GM10266 (cell line): ENCODE results near the gene ABI2.
"Not testable (repeated sequence)": the region's sequence is repeated elsewhere in the genome, so short reads cannot be mapped to it uniquely, and the experiment has no call there.

ENCODE experiments used
- DNase-seq: peaks from one replicate; pipeline ENCODE4 v3.0.0; 2012; ENCODE audit errors: extremely low spot score
- CTCF ChIP-seq: IDR thresholded peaks from 2 replicates; pipeline ENCODE4 v1.5.1; 2012; ENCODE audit warnings: mild to moderate bottlenecking, low read depth; ENCODE audit not compliant: control insufficient read depth, insufficient read depth; ENCODE audit errors: missing control alignments

ABI2 gene

GRCh38 chr2:203407496-203407895, 79.3 kb downstream of the ABI2 start:
- DNase-seq = no peak
- no peak for TF ChIP-seq CTCF

- TF ChIP-seq CTCF = no peak
- no peak for DNase-seq
Measured at GRCh38 chr2:203412546-203413331, 84.5 kb downstream of the ABI2 start.

GRCh38 chr2:203413796-203414195, 85.6 kb downstream of the ABI2 start:
- no peak for TF ChIP-seq CTCF
- DNase-seq = no peak

- no peak for TF ChIP-seq CTCF
- no peak for DNase-seq
Measured at GRCh38 chr2:203418271-203418670, 90.1 kb downstream of the ABI2 start.

GRCh38 chr2:203427061-203427460, 98.9 kb downstream of the ABI2 start:
- no peak for DNase-seq
- no peak for TF ChIP-seq CTCF

GRCh38 chr2:203429643-203430042, 101.4 kb downstream of the ABI2 start:
- not testable (repeated sequence) for DNase-seq

GRCh38 chr2:203431391-203432185, 103.4 kb downstream of the ABI2 start:
- TF ChIP-seq CTCF = no peak
- DNase-seq = no peak
